GM23338 (cell line): Measurements from ENCODE around the gene HSH2D. TPM values are rescaled to one million over a fixed set of nuclear protein-coding genes. Genes with fewer than 3 reads are reported as not detected.

Source experiments
- ATAC-seq: fragments of 200-7000 bp; cut with Tn5 transposase; 3 replicates; pipeline ENCODE4 v1.9.1; 2020
- DNase-seq: peaks from one replicate; pipeline ENCODE4 v3.0.0-alpha.2; 2015; ENCODE audit warnings: low spot score
- H2AFZ ChIP-seq: fragments of 200-600 bp; sonication (generic); 2 replicates; pipeline ENCODE4 v1.8.0; 2016; ENCODE audit warnings: antibody characterized with exemption, mild to moderate bottlenecking, moderate library complexity
- H3F3A ChIP-seq: fragments of 200-600 bp; sonication (generic); replicated peaks from 2 replicates; pipeline ENCODE4 v1.8.0; 2017; ENCODE audit warnings: antibody characterized with exemption, mixed run types, low read depth
- H3K27ac ChIP-seq: fragments of 200-600 bp; sonication (generic); 2 replicates; pipeline ENCODE4 v1.6.1; 2016; ENCODE audit warnings: low read depth
- H3K27me3 ChIP-seq: fragments of 200-600 bp; sonication (generic); 2 replicates; pipeline ENCODE4 v1.8.0; 2016; ENCODE audit warnings: mild to moderate bottlenecking, mixed run types, moderate library complexity; ENCODE audit not compliant: insufficient read depth
- H3K36me3 ChIP-seq: fragments of 200-600 bp; sonication (generic); 2 replicates; pipeline ENCODE4 v1.8.0; 2016; ENCODE audit warnings: mild to moderate bottlenecking; ENCODE audit not compliant: insufficient read depth
- H3K4me1 ChIP-seq: fragments of 200-600 bp; sonication (generic); 2 replicates; pipeline ENCODE4 v1.8.0; 2016; ENCODE audit warnings: mild to moderate bottlenecking, moderate library complexity; ENCODE audit not compliant: insufficient read depth
- H3K4me2 ChIP-seq: fragments of 200-600 bp; sonication (generic); 2 replicates; pipeline ENCODE4 v1.7.1; 2017; ENCODE audit warnings: mixed run types
- H3K4me3 ChIP-seq: fragments of 200-600 bp; sonication (generic); 2 replicates; pipeline ENCODE4 v1.6.1; 2016; ENCODE audit warnings: mixed run types
- H3K79me2 ChIP-seq: fragments of 200-600 bp; sonication (generic); replicated peaks from 2 replicates; pipeline ENCODE4 v1.8.0; 2017; ENCODE audit warnings: mild to moderate bottlenecking; ENCODE audit not compliant: insufficient read depth
- H3K9me2 ChIP-seq: fragments of 200-600 bp; sonication (generic); 2 replicates; pipeline ENCODE4 v1.8.0; 2017; ENCODE audit not compliant: insufficient read depth
- H4K20me1 ChIP-seq: fragments of 200-600 bp; sonication (generic); replicated peaks from 2 replicates; pipeline ENCODE4 v1.8.0; 2017; ENCODE audit warnings: mild to moderate bottlenecking; ENCODE audit not compliant: insufficient read depth
- H3K27ac Mint-ChIP-seq: 2 replicates; pipeline ENCODE4 v1.8.0; 2020; ENCODE audit warnings: inconsistent platforms, mild to moderate bottlenecking, moderate library complexity, mixed read lengths
- H3K27me3 Mint-ChIP-seq: 3 replicates; pipeline ENCODE4 v1.8.0; 2022; ENCODE audit warnings: low read depth, mild to moderate bottlenecking, moderate library complexity, mixed read lengths, inconsistent platforms; ENCODE audit not compliant: insufficient read depth, poor library complexity
- H3K36me3 Mint-ChIP-seq: 3 replicates; pipeline ENCODE4 v1.8.0; 2021; ENCODE audit warnings: low read depth, mild to moderate bottlenecking, inconsistent platforms, moderate library complexity, mixed read lengths
- H3K4me1 Mint-ChIP-seq: 3 replicates; pipeline ENCODE4 v1.8.0; 2020; ENCODE audit warnings: mild to moderate bottlenecking, inconsistent platforms, mixed read lengths
- H3K4me3 Mint-ChIP-seq: 3 replicates; pipeline ENCODE4 v1.8.0; 2021; ENCODE audit warnings: moderate library complexity, mild to moderate bottlenecking, inconsistent platforms, mixed read lengths
- H3K9me3 Mint-ChIP-seq: 3 replicates; pipeline ENCODE4 v1.8.0; 2020; ENCODE audit warnings: moderate library complexity, mild to moderate bottlenecking, inconsistent platforms, mixed read lengths
- CTCF ChIP-seq, 2 experiments: fragments of 200-600 bp in 1 of 2; sonication (generic) in 1 of 2; conservative IDR thresholded peaks; 2 replicates each; pipeline versions ENCODE4 v1.5.1 to v1.6.1; 2016 to 2017; ENCODE audit warnings: antibody characterized with exemption in 2 of 2, low read depth in 2 of 2, mild to moderate bottlenecking in 2 of 2, moderate library complexity in 1 of 2
- EZH2 ChIP-seq: fragments of 200-600 bp; sonication (generic); IDR thresholded peaks from one replicate; pipeline ENCODE4 v1.8.0; 2017; ENCODE audit warnings: antibody characterized with exemption, mild to moderate bottlenecking, low read depth; ENCODE audit not compliant: unreplicated experiment
- JUNB ChIP-seq: IDR thresholded peaks from one replicate; pipeline ENCODE4 v1.6.1; 2016; ENCODE audit warnings: antibody characterized with exemption; ENCODE audit not compliant: unreplicated experiment
- POLR2AphosphoS5 ChIP-seq: IDR thresholded peaks from 2 replicates; pipeline ENCODE4 v1.6.1; 2016; ENCODE audit warnings: antibody characterized with exemption, low read depth
- REST ChIP-seq: IDR thresholded peaks from one replicate; pipeline ENCODE4 v1.6.1; 2018; ENCODE audit warnings: antibody characterized with exemption; ENCODE audit not compliant: unreplicated experiment
- STAT1 ChIP-seq: IDR thresholded peaks from one replicate; pipeline ENCODE4 v1.6.1; 2016; ENCODE audit warnings: antibody characterized with exemption; ENCODE audit not compliant: unreplicated experiment
- ZNF462 ChIP-seq: fragments of 250-450 bp; sonication (Bioruptor Pico); IDR thresholded peaks from 2 replicates; pipeline ENCODE4 v1.5.0; 2020; ENCODE audit warnings: mild to moderate bottlenecking, moderate library complexity
- polyA plus RNA-seq: library from polyadenylated mRNA; unstranded; fragments of >200 nt; fragmentation: Nextera tagmentation; extraction: Ambion mirVana; gene quantifications from 2 replicates; pipeline ENCODE4 v1.2.1, GENCODE V29; 2016
- total RNA-seq: library from RNA; depleted of rRNA; stranded (reverse); fragments of >200 nt; shearing (Covaris generic); gene quantifications from 2 replicates; pipeline ENCODE4 v1.2.3, GENCODE V29; 2014

HSH2D gene
- total and polyA plus RNA-seq, 2 experiments from 2014 or later = 0.81 to 1.4 TPM

- TF ChIP-seq CTCF (conservative IDR thresholded peaks at IDR 0.05; ENCODE audit: low read depth in 2 of 2) = no peak
- TF ChIP-seq EZH2 = no peak
- TF ChIP-seq JUNB = no peak
- no peak for TF ChIP-seq POLR2AphosphoS5
Measured at GRCh38 chr19:16188521-16188920, 45.0 kb downstream of the HSH2D start (continued).

GRCh38 chr19:16190198-16190597 is 46.7 kb downstream of the HSH2D start:
- peaks cover 15% of the 10 kb centered on the region for H3K79me2 ChIP-seq
- no peak overlapping the region for H3K4me3 Mint-ChIP-seq
- H2AFZ ChIP-seq = no peak overlapping the region
- H3K4me2 ChIP-seq = no peak overlapping the region
- no peak for ATAC-seq
- no peak for TF ChIP-seq STAT1
- no peak for TF ChIP-seq REST
- no peak for TF ChIP-seq ZNF462 (CRISPR knock-in tag)
- no peak overlapping the region for H3K27ac ChIP-seq
- H3K9me3 Mint-ChIP-seq = no peaks in the 10 kb centered on the region
- H3K27ac Mint-ChIP-seq = no peak overlapping the region
- no peaks in the 10 kb centered on the region for H3K27me3 ChIP-seq
- peaks cover 8% of the 10 kb centered on the region for H3K27me3 Mint-ChIP-seq
- H3K4me1 Mint-ChIP-seq = peaks cover 7% of the 10 kb centered on the region
- peaks cover 4% of the 10 kb centered on the region; the same call in 1 of the 2 replicates for H4K20me1 ChIP-seq
- H3F3A ChIP-seq = no peaks in the 10 kb centered on the region
- H3K9me2 ChIP-seq = no peaks in the 10 kb centered on the region
- H3K4me1 ChIP-seq = no peaks in the 10 kb centered on the region
- H3K36me3 Mint-ChIP-seq = peaks cover 47% of the 10 kb centered on the region
- no peaks in the 10 kb centered on the region; the same call in 1 of the 2 replicates for H3K36me3 ChIP-seq
- no peak overlapping the region for H3K4me3 ChIP-seq
- no peak for DNase-seq
